ENCODE results near the gene RADIL. TPM values are rescaled to one million over a fixed set of nuclear protein-coding genes. Genes with fewer than 3 reads are reported as not detected.

RADIL gene
- total RNA-seq, 1 experiment from 2014 or later = 5.0 TPM

DNA sequence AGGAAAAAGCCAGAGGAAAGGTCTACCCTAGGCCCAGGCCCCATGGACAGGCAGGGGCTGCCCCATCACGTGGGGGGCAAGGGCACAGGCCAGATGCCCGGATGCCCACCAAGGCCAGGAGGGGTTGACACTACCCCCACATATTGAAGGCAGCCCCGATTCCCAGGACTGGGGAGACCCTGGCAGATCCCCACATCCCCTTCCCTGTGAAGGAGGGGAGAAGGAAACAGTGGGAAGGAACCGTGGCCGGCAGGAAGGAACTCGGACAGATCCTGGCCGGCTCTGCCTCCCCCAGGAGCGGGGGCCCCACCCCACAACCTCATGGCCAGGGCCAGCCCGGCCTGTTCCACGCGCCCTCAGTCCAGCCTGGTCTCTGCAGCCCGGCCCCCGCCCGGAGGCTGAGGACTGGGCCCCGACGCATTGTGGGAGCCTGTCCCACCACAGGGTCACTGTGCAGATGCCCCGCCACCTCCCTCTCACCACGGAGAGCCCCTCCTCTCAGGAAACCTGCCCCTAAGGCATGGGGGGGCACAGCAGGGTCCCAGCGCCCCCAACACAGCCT lies 63.0 kb downstream of the RADIL start:
- BruUV-seq (replicated peaks) = no TSS peak
- TF ChIP-seq, protein P1, sequence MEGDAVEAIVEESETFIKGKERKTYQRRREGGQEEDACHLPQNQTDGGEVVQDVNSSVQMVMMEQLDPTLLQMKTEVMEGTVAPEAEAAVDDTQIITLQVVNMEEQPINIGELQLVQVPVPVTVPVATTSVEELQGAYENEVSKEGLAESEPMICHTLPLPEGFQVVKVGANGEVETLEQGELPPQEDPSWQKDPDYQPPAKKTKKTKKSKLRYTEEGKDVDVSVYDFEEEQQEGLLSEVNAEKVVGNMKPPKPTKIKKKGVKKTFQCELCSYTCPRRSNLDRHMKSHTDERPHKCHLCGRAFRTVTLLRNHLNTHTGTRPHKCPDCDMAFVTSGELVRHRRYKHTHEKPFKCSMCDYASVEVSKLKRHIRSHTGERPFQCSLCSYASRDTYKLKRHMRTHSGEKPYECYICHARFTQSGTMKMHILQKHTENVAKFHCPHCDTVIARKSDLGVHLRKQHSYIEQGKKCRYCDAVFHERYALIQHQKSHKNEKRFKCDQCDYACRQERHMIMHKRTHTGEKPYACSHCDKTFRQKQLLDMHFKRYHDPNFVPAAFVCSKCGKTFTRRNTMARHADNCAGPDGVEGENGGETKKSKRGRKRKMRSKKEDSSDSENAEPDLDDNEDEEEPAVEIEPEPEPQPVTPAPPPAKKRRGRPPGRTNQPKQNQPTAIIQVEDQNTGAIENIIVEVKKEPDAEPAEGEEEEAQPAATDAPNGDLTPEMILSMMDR (conservative IDR thresholded peaks at IDR 0.05; ENCODE audit: low read depth, low read length) = no peak
- TF ChIP-seq EZH2 (IDR thresholded peaks at IDR 0.05; ENCODE audit: borderline replicate concordance, low read depth, low read length, poor library complexity, severe bottlenecking) = no peak
- Histone ChIP-seq H3K4me1 (ENCODE audit: insufficient read depth, low read length, poor library complexity, severe bottlenecking) (no peaks in the 10 kb centered on the region), H3K36me3 (ENCODE audit: insufficient read depth, low read length, poor library complexity, severe bottlenecking) (no peaks in the 10 kb centered on the region), H3K27me3 (replicated peaks; ENCODE audit: insufficient read depth, low read depth, low read length, poor library complexity) (no peaks in the 10 kb centered on the region), H3K4me3 (ENCODE audit: low read depth, low read length, poor library complexity, severe bottlenecking) (no peak overlapping the region), H3K9me3 (ENCODE audit: low read depth, low read length, poor library complexity, severe bottlenecking) (no peaks in the 10 kb centered on the region), H3K27ac (ENCODE audit: low read depth, low read length, poor library complexity, severe bottlenecking) (no peak overlapping the region)
- intact Hi-C loops (cut with micrococcal nuclease; ENCODE audit: unreplicated experiment) = no loop called here
- ChIA-PET POLR2A (ENCODE audit: low non-redundant PET) (no interaction called here), CTCF (no interaction called here)
- no peak for DNase-seq (ENCODE audit: low spot score)

DNA sequence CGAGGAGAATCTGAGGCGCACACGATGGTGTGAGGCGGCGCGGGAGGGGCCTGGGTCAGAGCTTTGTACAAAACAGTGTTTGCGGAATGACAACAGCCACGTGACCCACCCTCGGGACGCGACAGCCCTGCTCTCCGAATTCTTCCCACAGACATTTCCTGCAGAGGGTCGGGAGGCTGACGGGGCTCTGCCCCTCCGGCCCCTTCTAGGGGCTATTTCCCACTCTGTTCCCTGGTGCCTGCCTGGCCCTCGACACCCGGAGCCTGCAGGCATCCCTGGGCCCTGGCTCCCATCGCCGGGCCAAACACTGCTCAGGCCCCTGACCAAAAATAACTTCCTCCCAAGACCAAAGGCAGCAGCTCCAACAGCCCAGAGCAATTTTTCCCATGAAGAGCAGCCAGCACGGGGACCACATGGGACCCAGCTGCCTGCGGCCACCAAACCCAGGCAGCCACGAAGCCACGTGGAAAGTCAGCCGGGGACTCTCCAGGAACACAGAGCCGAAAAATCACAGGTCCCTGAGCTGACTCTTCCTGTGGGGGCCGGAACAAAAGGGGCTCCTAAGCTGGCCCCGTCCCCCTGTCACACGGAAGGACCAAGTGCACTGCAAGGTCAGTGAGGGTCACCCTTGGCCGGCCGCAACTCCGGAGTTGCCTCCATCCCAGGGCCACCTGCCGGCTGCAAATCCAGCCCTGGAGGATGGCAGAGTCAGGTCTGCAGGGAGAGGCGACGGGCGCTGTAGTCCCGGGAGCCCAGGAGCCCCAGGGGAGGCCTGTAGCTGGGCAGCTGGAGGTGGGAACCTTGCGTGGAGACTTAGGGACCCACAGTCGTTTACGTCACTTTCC lies 63.7 kb downstream of the RADIL start:
- Histone ChIP-seq H3K27ac (ENCODE audit: low read depth, low read length, poor library complexity, severe bottlenecking) (no peak overlapping the region), H3K4me3 (ENCODE audit: low read depth, low read length, poor library complexity, severe bottlenecking) (no peak overlapping the region), H3K9me3 (ENCODE audit: low read depth, low read length, poor library complexity, severe bottlenecking) (no peaks in the 10 kb centered on the region), H3K27me3 (replicated peaks; ENCODE audit: insufficient read depth, low read depth, low read length, poor library complexity) (no peaks in the 10 kb centered on the region), H3K36me3 (ENCODE audit: insufficient read depth, low read length, poor library complexity, severe bottlenecking) (no peaks in the 10 kb centered on the region), H3K4me1 (ENCODE audit: insufficient read depth, low read length, poor library complexity, severe bottlenecking) (no peaks in the 10 kb centered on the region)
- no peak for TF ChIP-seq EZH2 (IDR thresholded peaks at IDR 0.05; ENCODE audit: borderline replicate concordance, low read depth, low read length, poor library complexity, severe bottlenecking)
- TF ChIP-seq, protein P1 (conservative IDR thresholded peaks at IDR 0.05; ENCODE audit: low read depth, low read length) = no peak
- POLR2A ChIA-PET (ENCODE audit: low non-redundant PET) = no interaction called here
- no peak for DNase-seq (ENCODE audit: low spot score)
- CTCF ChIA-PET = no interaction called here
- intact Hi-C loops (cut with micrococcal nuclease; ENCODE audit: unreplicated experiment) = no loop called here
- no TSS peak for BruUV-seq (replicated peaks)

- H3K36me3 ChIP-seq (ENCODE audit: insufficient read depth, low read length, poor library complexity, severe bottlenecking) = no peaks in the 10 kb centered on the region
- no peak overlapping the region for H3K4me3 ChIP-seq (ENCODE audit: low read depth, low read length, poor library complexity, severe bottlenecking)
- TF ChIP-seq, protein P1 (conservative IDR thresholded peaks at IDR 0.05; ENCODE audit: low read depth, low read length) = no peak
- no peak for TF ChIP-seq EZH2 (IDR thresholded peaks at IDR 0.05; ENCODE audit: borderline replicate concordance, low read depth, low read length, poor library complexity, severe bottlenecking)
- no peak overlapping the region for H3K27ac ChIP-seq (ENCODE audit: low read depth, low read length, poor library complexity, severe bottlenecking)
- H3K9me3 ChIP-seq (ENCODE audit: low read depth, low read length, poor library complexity, severe bottlenecking) = no peaks in the 10 kb centered on the region
- intact Hi-C loops (cut with micrococcal nuclease; ENCODE audit: unreplicated experiment) = no loop called here
- H3K4me1 ChIP-seq (ENCODE audit: insufficient read depth, low read length, poor library complexity, severe bottlenecking) = no peaks in the 10 kb centered on the region
- ChIA-PET CTCF (interaction anchor here (0.9 kb wide), 1 partner anchor 12 kb away, joined by 4 read pairs; no protein-coding TSS in a partner anchor), POLR2A (ENCODE audit: low non-redundant PET) (interaction anchor here (0.5 kb wide), 1 partner anchor 81 kb away, joined by 4 read pairs; no protein-coding TSS in a partner anchor)
- DNase-seq (ENCODE audit: low spot score) = no peak
- no peaks in the 10 kb centered on the region for H3K27me3 ChIP-seq (replicated peaks; ENCODE audit: insufficient read depth, low read depth, low read length, poor library complexity)
- no TSS peak for BruUV-seq (replicated peaks)
These were observed 65.3 kb downstream of the RADIL start for GRCh38 chr7:4818000-4818794.
